NCI-H2227 (cell line): ENCODE data around the gene OBSCN.

Experiments
- DNase-seq: peaks from one replicate; lab custom pipeline; 2025; ENCODE audit not compliant: unreplicated experiment; lab: John Stamatoyannopoulos, UW

Gene OBSCN

GRCh38 chr1:228364068-228364705 is 156.3 kb downstream of the OBSCN start:
- no peak for DNase-seq

GRCh38 chr1:228364706-228365213 is 156.9 kb downstream of the OBSCN start:
- DNase-seq: no peak

GRCh38 chr1:228365271-228366061 is 157.6 kb downstream of the OBSCN start:
- no peak for DNase-seq

- DNase-seq: no peak
Observed at GRCh38 chr1:228366062-228366865, 158.4 kb downstream of the OBSCN start.

- no peak for DNase-seq
Observed at GRCh38 chr1:228366866-228367741, 159.3 kb downstream of the OBSCN start.

- DNase-seq: no peak
Observed at GRCh38 chr1:228367798-228368791, 160.3 kb downstream of the OBSCN start.

- DNase-seq: no peak
Observed at GRCh38 chr1:228368801-228369607, 161.2 kb downstream of the OBSCN start.

- DNase-seq: no peak
Observed at GRCh38 chr1:228369608-228370438, 162.0 kb downstream of the OBSCN start.

GRCh38 chr1:228370439-228370940 is 162.6 kb downstream of the OBSCN start:
- no peak for DNase-seq

GRCh38 chr1:228370941-228371740 is 163.3 kb downstream of the OBSCN start:
- DNase-seq: no peak

GRCh38 chr1:228371741-228372182 is 163.9 kb downstream of the OBSCN start:
- no peak for DNase-seq

- DNase-seq: no peak
Observed at GRCh38 chr1:228372183-228373003, 164.5 kb downstream of the OBSCN start.

- DNase-seq: no peak
Observed at GRCh38 chr1:228373004-228373680, 165.3 kb downstream of the OBSCN start.

GRCh38 chr1:228373681-228374571 is 166.1 kb downstream of the OBSCN start:
- no peak for DNase-seq
